ENCODE data around the gene NAT9.

NAT9 gene

DNA sequence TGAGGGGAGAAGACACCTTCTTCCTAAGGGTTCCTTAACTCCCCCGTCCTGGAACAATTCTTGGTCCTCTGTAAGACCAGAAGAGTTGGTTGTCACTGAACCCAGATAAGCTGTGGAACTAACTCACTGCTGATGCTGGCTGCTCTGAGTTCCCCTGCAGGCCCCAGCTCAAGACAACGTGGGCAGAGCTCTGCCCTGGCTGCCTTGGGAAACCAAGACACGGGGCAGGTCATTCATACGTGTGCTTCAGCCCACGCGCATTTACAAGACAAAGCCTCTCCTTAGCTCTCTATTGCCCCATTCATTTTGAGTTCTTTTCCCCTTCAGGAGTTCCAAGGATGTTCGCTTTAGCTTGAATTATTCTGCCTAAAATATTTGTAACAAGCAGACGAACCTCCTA lies 3.4 kb upstream of the NAT9 start:
- no peak for FAIRE-seq

DNA sequence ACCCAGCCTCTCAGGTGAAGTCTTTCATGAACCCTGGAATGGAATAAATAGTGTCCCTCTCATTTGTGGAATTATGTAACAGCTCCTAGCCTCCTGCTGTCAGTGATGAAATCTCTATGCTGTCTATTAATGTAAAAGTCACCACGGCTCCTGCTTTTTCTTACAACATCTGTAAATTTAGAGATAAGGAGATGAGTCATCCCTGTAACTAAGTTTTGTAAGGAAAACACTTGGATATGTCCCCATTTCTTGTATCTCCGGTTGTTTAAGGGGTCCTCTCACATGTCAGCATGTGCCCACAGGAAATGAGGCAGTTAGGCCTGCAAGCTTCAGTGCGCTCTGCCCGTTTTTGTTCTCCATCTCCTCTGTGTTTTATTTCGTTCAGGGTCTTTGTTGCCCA lies 2.8 kb upstream of the NAT9 start:
- FAIRE-seq: no peak

GRCh38 chr17:74777901-74778515 lies 1.9 kb upstream of the NAT9 start:
- no peak for FAIRE-seq

- FAIRE-seq: no peak
Measured at GRCh38 chr17:74776990-74777389, 845 bp upstream of the NAT9 start.

DNA sequence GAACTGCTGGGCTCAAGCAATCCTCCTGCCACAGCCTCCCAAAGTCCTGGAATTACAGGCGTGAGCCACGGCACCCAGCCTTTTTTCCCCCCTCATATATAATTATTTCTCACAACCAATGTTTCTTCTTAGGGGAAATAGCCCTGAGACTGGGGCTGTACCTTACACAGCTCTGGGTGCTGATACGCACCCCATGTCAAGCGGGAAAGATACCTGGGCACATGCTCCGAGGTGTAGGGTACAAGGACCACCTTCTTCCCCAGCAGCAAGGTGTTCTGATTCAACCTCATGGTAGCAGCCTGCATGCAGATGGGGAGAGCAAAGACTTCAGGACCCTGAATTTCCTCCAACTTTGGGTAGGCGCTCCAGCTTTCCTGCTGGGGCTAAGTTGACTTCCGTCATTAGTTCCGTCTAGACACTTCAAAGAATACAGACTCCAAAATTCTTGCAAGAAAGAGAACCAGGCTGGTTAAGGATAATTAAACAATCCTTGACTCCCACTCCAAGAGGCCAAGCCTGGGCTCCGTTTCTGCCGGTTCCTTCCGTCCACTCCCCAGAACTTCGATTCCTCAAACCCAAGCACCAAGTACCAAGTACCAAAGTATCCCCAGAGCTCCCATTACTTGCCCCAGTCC lies 619 bp downstream of the NAT9 start:
- FAIRE-seq: no peak

GRCh38 chr17:74773871-74774286 lies 2.3 kb downstream of the NAT9 start:
- no peak for FAIRE-seq

DNA sequence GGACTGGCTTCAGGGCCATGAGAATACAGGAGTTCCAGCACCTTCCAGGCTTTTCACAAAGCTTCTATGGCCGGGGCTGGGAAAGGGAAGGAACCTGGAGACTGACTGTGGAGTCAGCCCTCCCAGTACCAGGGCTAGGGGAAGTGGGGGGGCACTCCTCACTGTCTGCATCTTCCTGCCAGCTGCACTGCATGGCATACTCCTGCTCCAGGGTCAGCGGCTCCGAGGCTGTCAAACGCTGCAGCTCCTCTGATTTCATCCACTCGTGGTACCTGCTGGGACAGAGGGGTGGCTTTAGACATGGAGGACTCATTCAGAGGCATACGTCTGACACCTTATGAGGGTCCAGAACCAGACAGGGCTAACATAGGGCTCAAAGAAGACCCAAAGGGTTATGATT lies 2.7 kb downstream of the NAT9 start:
- FAIRE-seq: no peak

GRCh38 chr17:74772053-74772452 lies 4.1 kb downstream of the NAT9 start:
- no peak for FAIRE-seq

DNA sequence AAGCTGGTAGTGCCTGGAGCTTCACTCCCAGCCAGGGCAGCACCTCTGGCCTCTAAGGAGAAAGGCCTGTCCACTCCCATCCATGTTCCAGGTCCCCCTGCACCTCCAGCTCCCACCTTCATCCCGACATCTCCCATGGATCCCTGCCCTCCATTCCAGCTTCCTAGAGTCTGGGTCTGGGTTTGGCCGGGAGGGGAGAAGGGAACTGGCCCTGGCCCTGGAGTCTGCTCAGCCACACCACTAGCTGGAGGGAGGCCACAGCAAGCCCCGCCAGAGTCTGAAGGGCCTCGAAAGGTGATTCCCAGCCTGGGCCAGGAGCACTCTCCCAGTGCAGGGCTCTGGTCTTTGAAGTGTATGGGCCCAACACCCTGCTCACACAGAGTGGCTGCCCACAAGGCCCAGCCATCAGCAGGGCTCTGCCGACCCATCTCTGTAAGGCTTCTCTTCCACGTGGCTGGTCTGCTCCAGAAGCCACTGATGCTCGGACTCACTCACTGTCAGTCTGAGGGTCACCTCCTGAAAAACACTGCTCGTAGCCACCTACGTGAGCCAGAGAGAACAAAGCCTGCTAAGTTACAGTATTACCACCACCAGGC lies 4.7 kb downstream of the NAT9 start:
- no peak for FAIRE-seq

DNA sequence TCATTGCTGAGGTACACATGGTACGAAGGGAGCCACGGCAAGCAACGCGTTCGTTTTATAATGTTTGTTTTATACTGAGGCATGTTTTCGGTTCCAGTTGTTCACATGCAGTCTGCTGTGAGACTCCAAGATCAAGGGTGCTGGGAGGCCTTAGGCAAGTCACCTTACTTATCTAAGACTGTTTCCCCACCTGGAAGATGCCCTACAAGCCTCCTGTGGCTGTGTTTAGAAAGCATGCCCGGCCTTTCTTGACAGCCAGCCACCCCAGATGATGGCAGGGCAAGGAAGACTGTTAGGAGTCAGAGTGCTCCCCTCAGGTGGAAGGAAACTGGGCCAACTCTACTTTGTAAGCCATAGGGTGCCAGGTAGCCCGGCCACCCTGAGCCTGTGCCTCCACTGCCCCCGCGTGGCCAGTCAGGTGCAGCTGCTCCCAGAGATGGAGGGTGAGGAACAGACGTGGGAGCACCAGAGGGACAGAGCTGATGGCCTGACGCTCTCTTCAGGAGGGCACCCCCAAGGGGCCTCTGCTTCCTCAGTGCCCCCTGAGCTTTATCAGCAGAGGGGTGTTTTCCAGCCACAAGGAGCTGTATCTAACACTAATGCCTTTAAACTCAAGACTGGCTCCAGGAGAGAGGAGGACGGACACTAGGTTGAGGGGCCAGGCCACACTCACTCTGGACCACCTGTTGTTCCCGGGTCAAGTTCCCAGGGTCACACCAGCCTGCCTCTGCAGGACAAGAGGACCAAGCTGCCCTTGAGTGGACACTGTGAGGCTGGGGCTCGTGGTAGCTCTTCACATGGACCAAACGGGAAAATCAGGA lies 5.4 kb downstream of the NAT9 start:
- FAIRE-seq: no peak

- FAIRE-seq: no peak
Measured at GRCh38 chr17:74769856-74770497, 6.2 kb downstream of the NAT9 start.

GRCh38 chr17:74769266-74769855 lies 6.8 kb downstream of the NAT9 start:
- no peak for FAIRE-seq

- no peak for FAIRE-seq
Measured at GRCh38 chr17:74768763-74769114, 7.4 kb downstream of the NAT9 start.

DNA sequence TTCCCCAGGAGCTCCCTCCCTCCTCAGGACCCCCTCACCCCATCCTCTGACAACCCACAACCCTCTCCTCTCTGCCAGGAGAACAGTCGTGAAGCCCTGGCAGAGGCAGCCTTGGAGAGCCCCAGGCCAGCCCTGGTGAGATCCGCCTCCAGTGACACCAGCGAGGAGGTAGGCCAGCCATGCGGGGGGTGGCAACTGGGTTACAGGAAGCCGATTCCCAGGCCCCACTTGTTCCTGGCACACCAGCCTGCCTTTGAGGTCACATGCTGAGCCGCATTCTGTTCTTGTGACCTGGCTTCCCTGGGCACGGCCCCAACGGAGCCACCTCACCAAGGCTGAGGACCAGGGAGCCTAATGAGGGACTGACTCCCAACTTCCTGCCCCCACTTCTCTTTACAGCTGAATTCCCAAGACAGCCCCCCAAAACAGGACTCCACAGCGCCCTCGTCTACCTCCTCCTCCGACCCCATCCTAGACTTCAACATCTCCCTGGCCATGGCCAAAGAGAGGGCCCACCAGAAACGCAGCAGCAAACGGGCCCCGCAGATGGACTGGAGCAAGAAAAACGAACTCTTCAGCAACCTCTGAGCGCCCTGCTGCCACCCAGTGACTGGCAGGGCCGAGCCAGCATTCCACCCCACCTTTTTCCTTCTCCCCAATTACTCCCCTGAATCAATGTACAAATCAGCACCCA lies 7.9 kb downstream of the NAT9 start:
- no peak for FAIRE-seq

- FAIRE-seq: no peak
Measured at GRCh38 chr17:74767111-74767516, 9.0 kb downstream of the NAT9 start.

- FAIRE-seq: no peak
Measured at GRCh38 chr17:74766413-74766812, 9.7 kb downstream of the NAT9 start.

DNA sequence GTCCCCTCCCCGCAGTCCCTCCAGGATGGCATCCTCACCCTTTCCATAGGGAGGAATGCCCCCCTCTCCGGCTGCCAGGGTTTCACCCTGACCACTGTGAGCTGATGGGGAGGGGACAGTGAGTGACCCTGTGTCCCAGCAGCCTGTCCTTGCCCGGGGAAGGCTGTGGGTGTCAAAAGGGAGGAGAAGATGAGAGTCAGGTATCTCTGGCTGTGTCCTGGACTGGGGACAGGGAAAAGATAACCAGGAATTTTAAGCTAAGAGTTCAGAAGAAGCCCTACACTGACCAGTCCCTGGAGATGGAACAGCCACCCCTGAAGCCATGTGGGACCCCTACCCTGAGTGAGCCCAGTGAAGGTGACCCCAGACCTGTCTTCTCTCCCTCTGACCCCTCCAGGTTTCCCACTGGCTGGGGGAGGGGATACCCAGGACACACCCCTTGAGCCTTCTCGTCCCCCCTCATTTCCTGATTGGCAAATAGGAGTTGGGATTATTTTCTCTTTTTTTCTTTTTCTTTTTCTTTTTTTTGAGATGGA lies 11.3 kb downstream of the NAT9 start:
- FAIRE-seq: no peak

DNA sequence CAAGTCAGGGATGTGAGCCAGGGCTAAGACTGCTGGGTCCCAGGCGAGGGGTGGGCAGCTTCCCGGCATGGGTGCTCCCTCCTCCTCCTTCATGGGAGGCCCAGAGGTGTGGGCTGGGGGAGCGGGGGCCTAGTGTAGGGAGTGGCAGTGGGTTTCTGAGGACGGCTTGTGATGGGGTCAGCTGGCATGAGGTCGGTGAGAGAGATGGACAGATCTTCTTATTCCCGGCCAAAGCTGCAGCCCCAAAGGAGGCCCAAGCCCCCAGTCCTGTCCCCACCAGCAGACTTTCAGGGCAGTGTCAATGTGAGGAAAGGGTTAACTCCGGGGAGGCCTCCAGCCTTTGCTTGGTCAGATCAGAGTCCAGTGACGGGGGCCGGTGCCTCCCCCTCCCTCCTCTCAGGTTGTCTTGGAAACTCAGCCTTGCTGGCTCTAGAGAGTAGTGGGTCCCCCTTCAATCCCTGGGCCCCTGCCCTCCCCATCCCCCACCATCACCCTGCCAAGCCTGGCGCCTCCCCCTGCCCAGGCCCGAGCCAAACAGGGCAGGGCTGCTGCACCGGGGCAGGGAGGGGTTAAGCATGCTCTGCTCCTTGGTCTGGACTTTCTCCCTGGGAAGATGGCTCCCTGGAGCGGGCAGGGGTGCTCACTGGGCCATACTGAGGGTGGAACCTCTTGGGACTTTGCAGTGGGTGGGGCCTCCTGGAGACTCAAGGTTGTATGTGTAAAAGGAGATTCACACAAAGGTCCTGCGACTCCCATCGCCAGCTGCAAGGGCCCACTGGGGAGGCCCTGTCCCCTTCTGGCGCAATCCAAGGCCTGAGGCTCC lies 12.4 kb downstream of the NAT9 start:
- FAIRE-seq: no peak

- no peak for FAIRE-seq
Measured at GRCh38 chr17:74761931-74762330, 14.2 kb downstream of the NAT9 start.

DNA sequence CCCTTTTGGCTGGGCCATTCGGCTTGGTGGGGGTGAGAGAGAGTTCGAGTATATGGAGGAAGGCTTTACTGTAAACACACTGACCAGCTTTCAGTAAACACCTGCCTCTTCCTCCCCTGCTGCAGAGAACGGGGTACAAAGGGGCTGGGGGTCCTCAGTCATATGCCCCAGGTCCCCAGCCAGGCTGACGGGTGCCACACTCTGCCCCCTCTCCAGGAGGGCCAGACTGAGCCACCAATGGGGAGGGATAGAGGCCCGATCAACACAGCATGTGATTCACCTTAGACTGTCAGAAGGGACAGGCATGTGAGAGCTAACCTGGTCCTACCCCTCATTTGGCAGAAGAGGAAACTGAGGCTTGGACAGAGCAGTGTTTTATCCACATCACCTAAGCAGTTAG lies 14.7 kb downstream of the NAT9 start:
- FAIRE-seq: no peak
